H9 (cell line): ENCODE measurements around the gene CPLX4. TPM values are rescaled to one million over a fixed set of nuclear protein-coding genes. Genes with fewer than 3 reads are reported as not detected.

Experiments used
- DNase-seq: peaks from one replicate; pipeline ENCODE4 v3.0.0-alpha.2; 2017
- H2AFZ ChIP-seq: one replicate; pipeline ENCODE4 v1.6.1; 2013; ENCODE audit warnings: mild to moderate bottlenecking, low read length, control low read depth, moderate library complexity
- H2AK5ac ChIP-seq: 2 replicates; pipeline ENCODE4 v1.6.1; 2013; ENCODE audit warnings: low read length, control low read depth, mixed read lengths; ENCODE audit not compliant: insufficient read length
- H2BK120ac ChIP-seq: one replicate; pipeline ENCODE4 v1.6.1; 2013; ENCODE audit warnings: low read depth, mild to moderate bottlenecking, low read length, control low read depth, inconsistent platforms; ENCODE audit not compliant: poor library complexity, severe bottlenecking
- H2BK12ac ChIP-seq: 2 replicates; pipeline ENCODE4 v1.6.1; 2013; ENCODE audit warnings: low read length, control low read depth, mixed read lengths, low read depth; ENCODE audit not compliant: insufficient read length
- H2BK15ac ChIP-seq: 2 replicates; pipeline ENCODE4 v1.6.1; 2013; ENCODE audit warnings: low read depth, low read length, control low read depth
- H2BK20ac ChIP-seq: one replicate; pipeline ENCODE4 v1.6.1; 2013; ENCODE audit warnings: low read depth, mild to moderate bottlenecking, low read length, control low read depth, inconsistent platforms; ENCODE audit not compliant: poor library complexity, severe bottlenecking
- H2BK5ac ChIP-seq: 2 replicates; pipeline ENCODE4 v1.6.1; 2013; ENCODE audit warnings: low read length, control low read depth, mixed read lengths; ENCODE audit not compliant: insufficient read length
- H3K14ac ChIP-seq: 2 replicates; pipeline ENCODE4 v1.6.1; 2013; ENCODE audit warnings: low read length, control low read depth; ENCODE audit not compliant: insufficient read depth
- H3K18ac ChIP-seq: 2 replicates; pipeline ENCODE4 v1.6.1; 2013; ENCODE audit warnings: low read depth, mild to moderate bottlenecking, mixed read lengths, low read length, control low read depth; ENCODE audit not compliant: insufficient read length
- H3K23ac ChIP-seq: 2 replicates; pipeline ENCODE4 v1.6.1; 2013; ENCODE audit warnings: low read length, control low read depth, mixed read lengths, low read depth; ENCODE audit not compliant: insufficient read length
- H3K23me2 ChIP-seq: 2 replicates; pipeline ENCODE4 v1.6.1; 2013; ENCODE audit warnings: low read depth, mild to moderate bottlenecking, mixed read lengths, low read length, control low read depth; ENCODE audit not compliant: insufficient read length, poor library complexity, severe bottlenecking
- H3K27ac ChIP-seq: 2 replicates; pipeline ENCODE4 v1.5.1; 2013; ENCODE audit warnings: low read length, control low read depth, mixed read lengths, low read depth; ENCODE audit not compliant: insufficient read length
- H3K27me3 ChIP-seq: 2 replicates; pipeline ENCODE4 v1.6.1; 2013; ENCODE audit warnings: low read length, control low read depth, inconsistent platforms; ENCODE audit not compliant: insufficient read depth
- H3K4ac ChIP-seq: 2 replicates; pipeline ENCODE4 v1.6.1; 2013; ENCODE audit warnings: low read depth, mild to moderate bottlenecking, control low read depth, inconsistent platforms, low read length, moderate library complexity
- H3K4me1 ChIP-seq: 2 replicates; pipeline ENCODE4 v1.6.1; 2013; ENCODE audit warnings: low read length, control low read depth, inconsistent platforms; ENCODE audit not compliant: insufficient read depth
- H3K4me2 ChIP-seq: 2 replicates; pipeline ENCODE4 v1.6.1; 2013; ENCODE audit warnings: low read length, control low read depth, mixed read lengths; ENCODE audit not compliant: insufficient read length, insufficient read depth
- H3K56ac ChIP-seq: 2 replicates; pipeline ENCODE4 v1.6.1; 2013; ENCODE audit warnings: low read depth, mild to moderate bottlenecking, mixed read lengths, low read length, control low read depth; ENCODE audit not compliant: insufficient read length
- H3K79me1 ChIP-seq: 2 replicates; pipeline ENCODE4 v1.6.1; 2013; ENCODE audit warnings: low read depth, mild to moderate bottlenecking, moderate library complexity, low read length, control low read depth, inconsistent platforms; ENCODE audit not compliant: insufficient read depth, poor library complexity, severe bottlenecking
- H3K79me2 ChIP-seq: 2 replicates; pipeline ENCODE4 v1.6.1; 2013; ENCODE audit warnings: low read length, control low read depth, inconsistent platforms; ENCODE audit not compliant: insufficient read depth
- H3K9ac ChIP-seq: 2 replicates; pipeline ENCODE4 v1.6.1; 2013; ENCODE audit warnings: low read length, control low read depth, mixed read lengths; ENCODE audit not compliant: insufficient read length; ENCODE audit errors: extremely low read depth
- H3K9me3 ChIP-seq: one replicate; pipeline ENCODE4 v1.6.1; 2013; ENCODE audit warnings: low read depth, low read length, inconsistent platforms; ENCODE audit not compliant: control insufficient read depth
- H3T11ph ChIP-seq: one replicate; pipeline ENCODE4 v1.6.1; 2013; ENCODE audit warnings: mild to moderate bottlenecking, low read length, control low read depth, inconsistent platforms
- H4K20me1 ChIP-seq: one replicate; pipeline ENCODE4 v1.6.1; 2013; ENCODE audit not compliant: control insufficient read depth, insufficient read length, insufficient read depth
- H4K5ac ChIP-seq: 2 replicates; pipeline ENCODE4 v1.6.1; 2013; ENCODE audit warnings: low read depth, mild to moderate bottlenecking, mixed read lengths, low read length, control low read depth; ENCODE audit not compliant: insufficient read length
- H4K8ac ChIP-seq: replicated peaks from 2 replicates; pipeline ENCODE4 v1.6.1; 2013; ENCODE audit warnings: low read length, control low read depth, mixed read lengths, low read depth; ENCODE audit not compliant: insufficient read length
- H4K91ac ChIP-seq: 2 replicates; pipeline ENCODE4 v1.6.1; 2013; ENCODE audit warnings: low read depth, mild to moderate bottlenecking, moderate library complexity, mixed read lengths, low read length, control low read depth; ENCODE audit not compliant: insufficient read length
- H3K27ac Mint-ChIP-seq, 3 experiments: 2 replicates in 2 of 3; 3 replicates in 1 of 3; pipeline ENCODE4 v1.8.0; 2020 to 2021; ENCODE audit warnings: mixed read lengths in 3 of 3, mild to moderate bottlenecking in 1 of 3, moderate library complexity in 1 of 3
- H3K27me3 Mint-ChIP-seq: 2 replicates; pipeline ENCODE4 v1.8.0; 2021; ENCODE audit warnings: low read depth, mild to moderate bottlenecking, moderate library complexity, mixed read lengths
- H3K36me3 Mint-ChIP-seq, 3 experiments: 2 replicates in 2 of 3; 3 replicates in 1 of 3; pipeline ENCODE4 v1.8.0; 2020 to 2021; ENCODE audit warnings: low read depth in 3 of 3, mixed read lengths in 3 of 3; ENCODE audit not compliant: insufficient read depth in 1 of 3
- H3K4me1 Mint-ChIP-seq, 2 experiments: 2 replicates each; pipeline ENCODE4 v1.8.0; 2020; ENCODE audit warnings: mixed read lengths in 2 of 2
- H3K4me3 Mint-ChIP-seq, 2 experiments: 2 replicates in 1 of 2; 3 replicates in 1 of 2; pipeline ENCODE4 v1.8.0; 2020 to 2021; ENCODE audit warnings: mild to moderate bottlenecking in 2 of 2, mixed read lengths in 2 of 2, moderate library complexity in 1 of 2
- H3K9me3 Mint-ChIP-seq, 2 experiments: 2 replicates in 1 of 2; 3 replicates in 1 of 2; pipeline ENCODE4 v1.8.0; 2020; ENCODE audit warnings: mild to moderate bottlenecking in 2 of 2, mixed read lengths in 2 of 2, moderate library complexity in 1 of 2
- CTCF ChIP-seq: fragments of 200-600 bp; sonication (generic); conservative IDR thresholded peaks from 3 replicates; pipeline ENCODE4 v1.8.0; 2021; ENCODE audit warnings: antibody characterized with exemption, mild to moderate bottlenecking
- WGBS: extraction: QIAGEN DNeasy Blood & Tissue Kit; methylation state at CpG from one replicate; pipeline ENCODE4 v1.1.7; 2013; ENCODE audit warnings: missing lambda C conversion rate, low lambda C conversion rate, mixed read lengths; ENCODE audit not compliant: insufficient read length; ENCODE audit errors: extremely low coverage; 5-methylcytosine and 5-hydroxymethylcytosine counted together
- total RNA-seq: library from RNA; stranded (reverse); gene quantifications from 2 replicates; pipeline ENCODE4 v1.2.1, GENCODE V29; 2021

Gene CPLX4
- total RNA-seq, 1 experiment from 2014 or later = not detected

- Histone ChIP-seq H2BK120ac (no peak overlapping the region), H3K4me2 (no peak overlapping the region), H2BK20ac (no peak overlapping the region), H4K20me1 (no peaks in the 10 kb centered on the region), H3K23ac (no peak overlapping the region), H4K8ac (no peak overlapping the region), H3K18ac (no peak overlapping the region), H3K9ac (no peak overlapping the region), H2AK5ac (no peak overlapping the region), H2BK5ac (no peak overlapping the region), H4K5ac (no peak overlapping the region), H3K14ac (no peak overlapping the region), H3K23me2 (no peaks in the 10 kb centered on the region), H3K4ac (no peak overlapping the region), H2BK15ac (no peak overlapping the region), H2AFZ (no peak overlapping the region), H2BK12ac (no peak overlapping the region), H3T11ph (no peak overlapping the region), H3K9me3 (no peaks in the 10 kb centered on the region), H4K91ac (no peak overlapping the region), H3K79me2 (no peaks in the 10 kb centered on the region), H3K79me1 (no peaks in the 10 kb centered on the region), H3K4me1 (no peaks in the 10 kb centered on the region), H3K27me3 (no peaks in the 10 kb centered on the region), H3K27ac (no peak overlapping the region), H3K56ac (no peak overlapping the region)
- H3K4me1 Mint-ChIP-seq = peaks cover 0 to 3% of the 10 kb centered on the region in 2 experiments; a peak in 1 of 4 replicates
- no peak for DNase-seq
- no peak overlapping the region for H3K4me3 Mint-ChIP-seq
- H3K9me3 Mint-ChIP-seq = no peaks in the 10 kb centered on the region
- TF ChIP-seq CTCF = no peak
- H3K27ac Mint-ChIP-seq = no peak overlapping the region
- H3K36me3 Mint-ChIP-seq = no peaks in the 10 kb centered on the region
- H3K27me3 Mint-ChIP-seq = peaks cover 62% of the 10 kb centered on the region
- no CpG with 5 or more reads among the region's 4 CpGs for WGBS
Measured at GRCh38 chr18:59305295-59305694, 13.2 kb downstream of the CPLX4 start.
